ENCODE results near the gene TRERF1.
"Not testable (repeated sequence)": the region's sequence is repeated elsewhere in the genome, so short reads cannot be mapped to it uniquely, and the experiment has no call there.

Gene TRERF1

GRCh38 chr6:42227173-42227850, 224.4 kb downstream of the TRERF1 start:
- DNase-seq (ENCODE audit: insufficient read length): no peak
- FAIRE-seq: no peak

GRCh38 chr6:42226645-42227143, 225.0 kb downstream of the TRERF1 start:
- TF ChIP-seq TAF1 (IDR thresholded peaks at IDR 0.05; ENCODE audit: borderline replicate concordance, low read depth, low read length) (no peak), POLR2A (IDR thresholded peaks at IDR 0.05; ENCODE audit: low read depth, low read length) (no peak), POLR2AphosphoS5 (IDR thresholded peaks at IDR 0.05; ENCODE audit: low read depth, low read length) (no peak)
- DNase-seq (ENCODE audit: insufficient read length) (no peak), FAIRE-seq (no peak)

More at GRCh38 chr6:42227173-42227850, 224.4 kb downstream of the TRERF1 start:
- TF ChIP-seq POLR2AphosphoS5 (IDR thresholded peaks at IDR 0.05; ENCODE audit: low read depth, low read length) (no peak), TAF1 (IDR thresholded peaks at IDR 0.05; ENCODE audit: borderline replicate concordance, low read depth, low read length) (no peak), POLR2A (IDR thresholded peaks at IDR 0.05; ENCODE audit: low read depth, low read length) (no peak)

- FAIRE-seq: no peak
- TF ChIP-seq POLR2A (IDR thresholded peaks at IDR 0.05; ENCODE audit: low read depth, low read length): no peak
- TF ChIP-seq TAF1 (IDR thresholded peaks at IDR 0.05; ENCODE audit: borderline replicate concordance, low read depth, low read length): no peak
- no peak for TF ChIP-seq POLR2AphosphoS5 (IDR thresholded peaks at IDR 0.05; ENCODE audit: low read depth, low read length)
- no peak for DNase-seq (ENCODE audit: insufficient read length)
Measured at GRCh38 chr6:42226161-42226611, 225.5 kb downstream of the TRERF1 start.

GRCh38 chr6:42225419-42225818, 226.3 kb downstream of the TRERF1 start:
- TF ChIP-seq POLR2AphosphoS5 (IDR thresholded peaks at IDR 0.05; ENCODE audit: low read depth, low read length): no peak
- no peak for TF ChIP-seq POLR2A (IDR thresholded peaks at IDR 0.05; ENCODE audit: low read depth, low read length)
- no peak for TF ChIP-seq TAF1 (IDR thresholded peaks at IDR 0.05; ENCODE audit: borderline replicate concordance, low read depth, low read length)
- FAIRE-seq (no peak), DNase-seq (ENCODE audit: insufficient read length) (no peak)

- TF ChIP-seq POLR2AphosphoS5 (IDR thresholded peaks at IDR 0.05; ENCODE audit: low read depth, low read length): no peak
- TF ChIP-seq TAF1 (IDR thresholded peaks at IDR 0.05; ENCODE audit: borderline replicate concordance, low read depth, low read length): no peak
- TF ChIP-seq POLR2A (IDR thresholded peaks at IDR 0.05; ENCODE audit: low read depth, low read length): no peak
- no peak for FAIRE-seq
- DNase-seq (ENCODE audit: insufficient read length): no peak
Measured at GRCh38 chr6:42225029-42225339, 226.7 kb downstream of the TRERF1 start.

- peak; percentile 37 for DNase-seq (ENCODE audit: insufficient read length)
- FAIRE-seq: peak; percentile 96
- peak; percentile 29; the same call in 1 of the 2 replicates for TF ChIP-seq POLR2AphosphoS5 (IDR thresholded peaks at IDR 0.05; ENCODE audit: low read depth, low read length)
- no peak for TF ChIP-seq POLR2A (IDR thresholded peaks at IDR 0.05; ENCODE audit: low read depth, low read length)
Measured at GRCh38 chr6:42224222-42225028, 227.3 kb downstream of the TRERF1 start.

- TF ChIP-seq TAF1 (IDR thresholded peaks at IDR 0.05; ENCODE audit: borderline replicate concordance, low read depth, low read length): no peak
- TF ChIP-seq POLR2AphosphoS5 (IDR thresholded peaks at IDR 0.05; ENCODE audit: low read depth, low read length): no peak
- DNase-seq (ENCODE audit: insufficient read length): no peak
- FAIRE-seq: no peak
Measured at GRCh38 chr6:42222448-42222847, 229.3 kb downstream of the TRERF1 start.

- no peak for DNase-seq (ENCODE audit: insufficient read length)
- FAIRE-seq: no peak
- TF ChIP-seq TAF1 (IDR thresholded peaks at IDR 0.05; ENCODE audit: borderline replicate concordance, low read depth, low read length): no peak
- no peak for TF ChIP-seq POLR2A (IDR thresholded peaks at IDR 0.05; ENCODE audit: low read depth, low read length)
- no peak for TF ChIP-seq POLR2AphosphoS5 (IDR thresholded peaks at IDR 0.05; ENCODE audit: low read depth, low read length)
Measured at GRCh38 chr6:42221546-42221945, 230.2 kb downstream of the TRERF1 start.

GRCh38 chr6:42220807-42221206, 230.9 kb downstream of the TRERF1 start:
- no peak for DNase-seq (ENCODE audit: insufficient read length)
- no peak for FAIRE-seq
- no peak for TF ChIP-seq TAF1 (IDR thresholded peaks at IDR 0.05; ENCODE audit: borderline replicate concordance, low read depth, low read length)
- TF ChIP-seq POLR2AphosphoS5 (IDR thresholded peaks at IDR 0.05; ENCODE audit: low read depth, low read length): no peak
- TF ChIP-seq POLR2A (IDR thresholded peaks at IDR 0.05; ENCODE audit: low read depth, low read length): no peak

- peak; percentile 97 for FAIRE-seq
- DNase-seq (ENCODE audit: insufficient read length): peak; percentile 70
- TF ChIP-seq TAF1 (IDR thresholded peaks at IDR 0.05; ENCODE audit: borderline replicate concordance, low read depth, low read length): peak; percentile 99
- TF ChIP-seq POLR2AphosphoS5 (IDR thresholded peaks at IDR 0.05; ENCODE audit: low read depth, low read length): peak; percentile 95
- TF ChIP-seq POLR2A (IDR thresholded peaks at IDR 0.05; ENCODE audit: low read depth, low read length): peak; percentile 97
Measured at GRCh38 chr6:42217519-42218367, 234.0 kb downstream of the TRERF1 start, which contains the start of gene MRPS10. Gene MRPS10 (minus strand): TSS chr6:42217861. CDS start chr6:42217849, 12 bp downstream.

- peak; percentile 24 for FAIRE-seq
- DNase-seq (ENCODE audit: insufficient read length): no peak
- TF ChIP-seq POLR2A (IDR thresholded peaks at IDR 0.05; ENCODE audit: low read depth, low read length) (no peak), POLR2AphosphoS5 (IDR thresholded peaks at IDR 0.05; ENCODE audit: low read depth, low read length) (no peak), TAF1 (IDR thresholded peaks at IDR 0.05; ENCODE audit: borderline replicate concordance, low read depth, low read length) (no peak)
Measured at GRCh38 chr6:42217157-42217518, 234.6 kb downstream of the TRERF1 start.

GRCh38 chr6:42216495-42216894, 235.2 kb downstream of the TRERF1 start:
- FAIRE-seq: not testable (repeated sequence)

More at GRCh38 chr6:42216495-42216894, 235.2 kb downstream of the TRERF1 start:
- DNase-seq (ENCODE audit: insufficient read length): not testable (repeated sequence)
